Measurements from ENCODE around the gene SMURF2. TPM values are rescaled to one million over a fixed set of nuclear protein-coding genes. Genes with fewer than 3 reads are reported as not detected.

Gene SMURF2
- total and polyA plus RNA-seq, 10 donors, result 5.4 to 35.7 (median 25.0) TPM

- TF ChIP-seq CTCF (IDR thresholded peaks at IDR 0.05 in 8 of 11, conservative IDR thresholded peaks at IDR 0.05 in 3 of 11) (no peak), POLR2A (IDR thresholded peaks at IDR 0.05) (no peak), POLR2AphosphoS5 (IDR thresholded peaks at IDR 0.05) (no peak)
- Histone ChIP-seq H3K9me3 (no peaks in the 10 kb centered on the region), H3K4me3 (no peak overlapping the region), H3K27me3 (replicated peaks in 1 of 7) (no peaks in the 10 kb centered on the region), H3K27ac (no peak overlapping the region), H3K36me3 (peaks cover 0 to 100% (median 87%) of the 10 kb centered on the region in 6 donors), H3K4me1 (peaks cover 0 to 10% (median 0%) of the 10 kb centered on the region in 6 donors)
- WGBS, 5 donors, result 86 to 98% (median 90%) methylated on average over 6 of the region's 6 CpGs
- no peak for DNase-seq
- intact Hi-C loops (cut with DNase I; ENCODE audit: low total_unique reads), result no loop called here
Observed at GRCh38 chr17:64520359-64520758, 141.7 kb downstream of the SMURF2 start.

GRCh38 chr17:64519601-64520000 lies 142.5 kb downstream of the SMURF2 start:
- H3K9me3 ChIP-seq, result no peaks in the 10 kb centered on the region
- H3K27ac ChIP-seq, result no peak overlapping the region
- H3K36me3 ChIP-seq, result peaks cover 0 to 100% (median 87%) of the 10 kb centered on the region in 6 donors
- intact Hi-C loops (cut with DNase I; ENCODE audit: low total_unique reads), result loop anchor here (10.0 kb wide), 1 partner anchor 135 kb away; no protein-coding TSS in a partner anchor
- no peaks in the 10 kb centered on the region for H3K27me3 ChIP-seq (replicated peaks in 1 of 7)
- H3K4me1 ChIP-seq, result peaks cover 0 to 14% (median 0%) of the 10 kb centered on the region in 6 donors
- no peak for DNase-seq
- TF ChIP-seq POLR2AphosphoS5 (IDR thresholded peaks at IDR 0.05), result no peak
- no peak for TF ChIP-seq POLR2A (IDR thresholded peaks at IDR 0.05)
- no peak for TF ChIP-seq CTCF (IDR thresholded peaks at IDR 0.05 in 8 of 11, conservative IDR thresholded peaks at IDR 0.05 in 3 of 11)
- 94 to 97% (median 95%) methylated on average over 6 of the region's 6 CpGs for WGBS, 5 donors
- H3K4me3 ChIP-seq, result no peak overlapping the region

GRCh38 chr17:64515829-64516228 lies 146.3 kb downstream of the SMURF2 start:
- TF ChIP-seq POLR2AphosphoS5 (IDR thresholded peaks at IDR 0.05) (no peak), POLR2A (IDR thresholded peaks at IDR 0.05) (no peak), CTCF (IDR thresholded peaks at IDR 0.05 in 8 of 11, conservative IDR thresholded peaks at IDR 0.05 in 3 of 11) (no peak)
- DNase-seq, result no peak
- Histone ChIP-seq H3K36me3 (peaks cover 0 to 100% (median 78%) of the 10 kb centered on the region in 6 donors), H3K4me1 (peaks cover 0 to 21% (median 0%) of the 10 kb centered on the region in 6 donors), H3K9me3 (no peaks in the 10 kb centered on the region), H3K27ac (no peak overlapping the region), H3K27me3 (replicated peaks in 1 of 7) (no peaks in the 10 kb centered on the region), H3K4me3 (no peak overlapping the region)
- intact Hi-C loops (cut with DNase I; ENCODE audit: low total_unique reads), result loop anchor here (10.0 kb wide), 1 partner anchor 139 kb away; no protein-coding TSS in a partner anchor
- WGBS, 5 donors, result 90 to 100% (median 97%) methylated on average over 1 of the region's 1 CpG

- Histone ChIP-seq H3K36me3 (peaks cover 0 to 100% (median 79%) of the 10 kb centered on the region in 6 donors), H3K4me3 (no peak overlapping the region), H3K27ac (no peak overlapping the region), H3K4me1 (peaks cover 0 to 24% (median 0%) of the 10 kb centered on the region in 6 donors), H3K9me3 (no peaks in the 10 kb centered on the region), H3K27me3 (replicated peaks in 1 of 7) (no peaks in the 10 kb centered on the region)
- intact Hi-C loops (cut with DNase I; ENCODE audit: low total_unique reads), result loop anchor here (10.0 kb wide), 1 partner anchor 139 kb away; no protein-coding TSS in a partner anchor
- DNase-seq, result no peak
- TF ChIP-seq POLR2A (IDR thresholded peaks at IDR 0.05) (no peak), POLR2AphosphoS5 (IDR thresholded peaks at IDR 0.05) (no peak), CTCF (IDR thresholded peaks at IDR 0.05 in 8 of 11, conservative IDR thresholded peaks at IDR 0.05 in 3 of 11) (no peak)
- WGBS, 5 donors, result 67 to 89% (median 79%) methylated on average over 2 of the region's 2 CpGs
Observed at GRCh38 chr17:64515419-64515818, 146.7 kb downstream of the SMURF2 start.

All from spleen (tissue), 11 donors.